Left ventricle myocardium inferior (tissue), 1 donor: ENCODE results near the gene PPFIBP1. TPM values are rescaled to one million over a fixed set of nuclear protein-coding genes. Genes with fewer than 3 reads are reported as not detected.
A peak's percentile ranks its signal among the peaks of the same experiment; 100 is the strongest.
"Not testable (repeated sequence)": the region's sequence is repeated elsewhere in the genome, so short reads cannot be mapped to it uniquely, and the experiment has no call there.

Experiments used
- DNase-seq: peaks from one replicate; pipeline ENCODE4 v3.0.0-alpha.2; 2020
- H3K27ac ChIP-seq: fragments of 200-600 bp; replicated peaks from 2 replicates; pipeline ENCODE4 v1.8.0; 2021
- H3K27me3 ChIP-seq: fragments of 200-600 bp; 2 replicates; pipeline ENCODE4 v1.8.0; 2021; ENCODE audit warnings: low read depth
- H3K36me3 ChIP-seq: fragments of 200-600 bp; 2 replicates; pipeline ENCODE4 v1.8.0; 2021
- H3K4me1 ChIP-seq: fragments of 200-600 bp; 2 replicates; pipeline ENCODE4 v1.8.0; 2021
- H3K4me3 ChIP-seq: fragments of 200-600 bp; 2 replicates; pipeline ENCODE4 v1.8.0; 2021; ENCODE audit warnings: mild to moderate bottlenecking, moderate library complexity
- H3K9me3 ChIP-seq: fragments of 200-600 bp; replicated peaks from 2 replicates; pipeline ENCODE4 v1.8.0; 2021
- intact Hi-C: fragments of 100-400 bp; cut with micrococcal nuclease; formaldehyde crosslinking; loops from one replicate; pipeline ENCODE4 v1.11.0; 2022
- total RNA-seq: library from RNA; stranded (reverse); fragmentation: NEBNext Ultra II Directional; extraction: Animal tissue kit (Norgen Biotek cat#: 25700); gene quantifications from one replicate; pipeline ENCODE4 v1.2.1, GENCODE V29; 2021
- TF ChIP-seq, protein P1 (sequence below): fragments of 200-600 bp; IDR thresholded peaks from 2 replicates; pipeline ENCODE4 v1.8.0; 2021; ENCODE audit warnings: antibody characterized with exemption, mild to moderate bottlenecking, borderline replicate concordance
- donor health status: DM: no; HTN: yes; CAD: no; lungs with severe emphysema.

The PPFIBP1 gene
- total RNA-seq, 1 donor from 2014 or later, result 258 TPM

DNA sequence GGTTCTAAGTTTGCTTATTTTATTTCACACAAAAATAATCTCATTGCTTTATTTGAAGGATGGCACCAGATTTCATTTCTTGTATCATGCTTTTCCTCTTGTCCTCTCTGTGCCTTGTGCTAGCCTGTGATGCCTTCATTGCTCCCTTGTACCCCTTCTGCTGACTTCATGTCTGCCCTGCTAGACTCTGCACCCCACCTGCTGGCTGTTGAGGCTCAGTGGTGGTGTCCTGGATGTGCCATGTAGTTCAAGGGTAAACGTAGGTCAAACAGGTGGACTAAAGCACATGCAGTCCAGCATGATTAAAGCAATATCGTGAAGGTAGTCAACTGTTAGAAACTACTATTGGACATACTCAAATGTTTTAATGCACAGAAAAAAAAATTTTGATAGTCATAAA, 208.3 kb downstream of the PPFIBP1 start:
- no peak overlapping the region for H3K4me3 ChIP-seq
- TF ChIP-seq, protein P1, sequence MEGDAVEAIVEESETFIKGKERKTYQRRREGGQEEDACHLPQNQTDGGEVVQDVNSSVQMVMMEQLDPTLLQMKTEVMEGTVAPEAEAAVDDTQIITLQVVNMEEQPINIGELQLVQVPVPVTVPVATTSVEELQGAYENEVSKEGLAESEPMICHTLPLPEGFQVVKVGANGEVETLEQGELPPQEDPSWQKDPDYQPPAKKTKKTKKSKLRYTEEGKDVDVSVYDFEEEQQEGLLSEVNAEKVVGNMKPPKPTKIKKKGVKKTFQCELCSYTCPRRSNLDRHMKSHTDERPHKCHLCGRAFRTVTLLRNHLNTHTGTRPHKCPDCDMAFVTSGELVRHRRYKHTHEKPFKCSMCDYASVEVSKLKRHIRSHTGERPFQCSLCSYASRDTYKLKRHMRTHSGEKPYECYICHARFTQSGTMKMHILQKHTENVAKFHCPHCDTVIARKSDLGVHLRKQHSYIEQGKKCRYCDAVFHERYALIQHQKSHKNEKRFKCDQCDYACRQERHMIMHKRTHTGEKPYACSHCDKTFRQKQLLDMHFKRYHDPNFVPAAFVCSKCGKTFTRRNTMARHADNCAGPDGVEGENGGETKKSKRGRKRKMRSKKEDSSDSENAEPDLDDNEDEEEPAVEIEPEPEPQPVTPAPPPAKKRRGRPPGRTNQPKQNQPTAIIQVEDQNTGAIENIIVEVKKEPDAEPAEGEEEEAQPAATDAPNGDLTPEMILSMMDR, result no peak
- intact Hi-C loops, result loop anchor here (5.0 to 10.0 kb wide), 2 partner anchors 90 to 213 kb away; no protein-coding TSS in a partner anchor
- H3K4me1 ChIP-seq, result no peaks in the 10 kb centered on the region
- DNase-seq, result no peak
- no peaks in the 10 kb centered on the region for H3K9me3 ChIP-seq
- H3K36me3 ChIP-seq, result peaks cover 55% of the 10 kb centered on the region
- no peaks in the 10 kb centered on the region for H3K27me3 ChIP-seq
- no peak overlapping the region for H3K27ac ChIP-seq

DNA sequence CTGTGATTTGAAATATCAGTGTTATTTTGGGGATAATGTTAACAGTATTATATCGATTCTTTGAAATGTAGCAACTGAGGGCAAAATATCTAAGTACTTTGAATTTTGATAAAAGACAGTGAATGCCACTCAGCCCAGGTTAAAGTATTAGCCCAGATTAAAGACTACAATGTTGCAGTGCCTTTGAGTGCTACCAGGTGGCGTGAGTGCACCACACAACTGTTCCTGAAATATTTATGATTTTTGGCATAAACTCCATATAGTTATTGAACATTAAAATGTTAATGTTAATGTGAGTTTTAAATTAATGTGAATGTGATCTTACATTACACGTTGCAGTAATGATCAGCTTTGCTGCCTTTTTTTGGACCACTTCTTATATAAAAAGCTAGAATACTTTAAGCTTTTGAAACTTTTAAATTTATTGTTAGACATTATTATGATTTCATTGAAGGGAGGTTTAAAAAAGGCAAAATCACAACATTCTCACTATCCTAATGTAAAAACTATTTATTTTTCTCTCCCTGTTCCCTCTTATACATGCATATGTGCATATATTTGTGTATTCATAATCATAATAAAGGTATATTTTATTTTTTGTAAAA, 209.1 kb downstream of the PPFIBP1 start:
- TF ChIP-seq, protein P1, result peak; percentile 82
- Histone ChIP-seq H3K9me3 (no peaks in the 10 kb centered on the region), H3K27me3 (no peaks in the 10 kb centered on the region), H3K36me3 (peaks cover 57% of the 10 kb centered on the region), H3K4me1 (no peaks in the 10 kb centered on the region), H3K27ac (no peak overlapping the region), H3K4me3 (no peak overlapping the region)
- intact Hi-C loops, result loop anchor here (5.0 to 10.0 kb wide), 2 partner anchors 89 to 212 kb away; no protein-coding TSS in a partner anchor
- DNase-seq, result no peak

DNA sequence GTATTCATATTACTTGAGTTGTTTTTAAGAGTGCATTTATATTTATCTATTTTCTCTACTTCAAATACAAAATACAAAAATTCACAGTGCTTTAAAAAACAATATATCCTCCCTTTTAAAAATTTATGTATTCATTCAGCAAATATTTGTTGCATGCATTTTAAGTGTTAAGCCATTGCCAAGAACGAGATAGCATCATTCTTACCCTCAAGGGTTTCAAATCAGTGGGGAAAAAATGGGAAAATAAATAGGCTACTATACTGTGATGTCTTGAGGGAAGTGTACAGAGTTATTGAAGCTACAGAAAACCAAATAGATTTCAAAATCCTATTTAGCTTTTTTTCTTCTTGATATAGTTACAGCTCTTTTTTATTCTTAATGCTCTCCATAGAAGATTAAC, 209.8 kb downstream of the PPFIBP1 start:
- Histone ChIP-seq H3K36me3 (peaks cover 62% of the 10 kb centered on the region), H3K4me1 (no peaks in the 10 kb centered on the region), H3K4me3 (no peak overlapping the region), H3K27me3 (no peaks in the 10 kb centered on the region), H3K27ac (no peak overlapping the region), H3K9me3 (no peaks in the 10 kb centered on the region)
- DNase-seq, result no peak
- TF ChIP-seq, protein P1, result no peak
- intact Hi-C loops, result loop anchor here (5.0 to 10.0 kb wide), 2 partner anchors 89 to 211 kb away; no protein-coding TSS in a partner anchor

DNA sequence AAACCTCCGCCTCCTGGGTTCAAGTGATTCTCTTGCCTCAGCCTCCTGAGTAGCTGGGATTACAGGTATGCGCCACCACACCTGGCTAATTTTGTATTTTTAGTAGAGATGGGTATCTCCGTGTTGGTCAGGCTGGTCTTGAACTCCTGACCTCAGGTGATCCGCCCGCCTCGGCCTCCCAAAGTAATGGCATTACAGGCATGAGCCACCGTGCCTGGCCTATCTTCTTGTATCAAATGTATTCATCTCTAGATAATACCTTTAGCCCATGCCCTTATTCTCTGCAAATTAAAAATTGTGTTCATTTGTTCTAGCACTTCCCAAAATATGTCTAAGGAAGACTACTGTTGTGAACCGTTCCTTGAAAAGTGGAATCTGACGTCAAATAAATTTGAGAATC, 210.3 kb downstream of the PPFIBP1 start:
- not testable (repeated sequence) for H3K4me3 ChIP-seq, DNase-seq, H3K4me1 ChIP-seq, H3K27ac ChIP-seq, H3K27me3 ChIP-seq, H3K9me3 ChIP-seq
- peaks cover 67% of the 10 kb centered on the region for H3K36me3 ChIP-seq
- intact Hi-C loops, result loop anchor here (5.0 to 10.0 kb wide), 2 partner anchors 88 to 210 kb away; no protein-coding TSS in a partner anchor

DNA sequence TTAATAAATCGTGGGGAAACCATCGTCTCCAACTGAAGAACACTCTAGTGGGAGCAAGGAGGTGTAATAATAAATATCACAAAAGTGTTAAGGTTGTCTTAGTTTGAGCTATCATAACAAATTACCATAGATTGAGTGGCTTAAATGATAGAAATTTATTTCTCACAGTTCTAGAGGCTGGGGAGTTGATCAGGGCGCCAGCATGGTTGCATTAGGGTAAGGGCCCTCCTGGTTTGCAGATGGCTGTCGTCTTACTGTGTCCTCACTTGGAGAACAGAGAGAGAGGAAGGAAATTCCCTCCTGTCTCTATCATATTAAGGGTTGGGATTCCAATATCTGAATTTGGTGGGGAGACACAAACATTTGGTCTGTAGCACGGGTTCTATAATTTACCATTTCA, 219.6 kb downstream of the PPFIBP1 start:
- DNase-seq, result no peak
- H3K4me3 ChIP-seq, result no peak overlapping the region
- H3K27me3 ChIP-seq, result no peaks in the 10 kb centered on the region
- TF ChIP-seq, protein P1, result no peak
- H3K27ac ChIP-seq, result no peak overlapping the region
- intact Hi-C loops, result no loop called here
- H3K9me3 ChIP-seq, result no peaks in the 10 kb centered on the region
- H3K4me1 ChIP-seq, result peaks cover 8% of the 10 kb centered on the region
- peaks cover 48% of the 10 kb centered on the region for H3K36me3 ChIP-seq

Other genes with a start within 250 kb of the PPFIBP1 start
- 1.5 TPM for gene BMAL2, start 191.4 kb upstream of the PPFIBP1 start, total RNA-seq
- gene SMCO2, start 77.5 kb upstream of the PPFIBP1 start, total RNA-seq, result not detected
- 5.5 TPM for gene REP15, start 172.2 kb downstream of the PPFIBP1 start, total RNA-seq
- 61.4 TPM for gene MRPS35, start 186.6 kb downstream of the PPFIBP1 start, total RNA-seq